ENCODE measurements around the gene ARFGAP3.

Gene ARFGAP3

GRCh38 chr22:42747701-42748513 lies 109.2 kb downstream of the ARFGAP3 start:
- H3K36me3 ChIP-seq (ENCODE audit: insufficient read depth, low read length), result no peaks in the 10 kb centered on the region
- H3K4me2 ChIP-seq (ENCODE audit: insufficient read depth, low read length), result no peak overlapping the region
- H3K4me1 ChIP-seq (ENCODE audit: insufficient read depth, low read length), result no peaks in the 10 kb centered on the region
- no peaks in the 10 kb centered on the region for H4K20me1 ChIP-seq (ENCODE audit: insufficient read depth, low read length)
- no peak overlapping the region for H3K27ac ChIP-seq (ENCODE audit: low read length)
- no peak for DNase-seq
- no peak for ATAC-seq (ENCODE audit: insufficient read depth, low read depth)
- no peak overlapping the region for H3K9ac ChIP-seq (ENCODE audit: low read depth, low read length)
- no peak overlapping the region for H3K4me3 ChIP-seq (ENCODE audit: low read depth in 1 of 2, low read length in 2 of 2)
- H3K27me3 ChIP-seq (ENCODE audit: insufficient read depth, low read length, poor library complexity), result no peaks in the 10 kb centered on the region
- H3K9me3 ChIP-seq (ENCODE audit: insufficient read depth, low read length, severe bottlenecking), result no peaks in the 10 kb centered on the region
- no peak overlapping the region for H2AFZ ChIP-seq (ENCODE audit: low read depth, low read length)
- TF ChIP-seq CTCF (IDR thresholded peaks at IDR 0.05; ENCODE audit: borderline replicate concordance, extremely low read depth, low read length, poor library complexity, severe bottlenecking) (no peak), EZH2 (IDR thresholded peaks at IDR 0.05; ENCODE audit: borderline replicate concordance, low read depth, low read length, severe bottlenecking) (no peak)
- no peaks in the 10 kb centered on the region for H3K79me2 ChIP-seq (ENCODE audit: insufficient read depth, low read length)
